HepG2 (cell line): Measurements from ENCODE around the gene CD44. TPM values are rescaled to one million over a fixed set of nuclear protein-coding genes. Genes with fewer than 3 reads are reported as not detected.

Experiments
- ATAC-seq: fragments of 200-7000 bp; cut with Tn5 transposase; 3 replicates; pipeline ENCODE4 v1.9.1; 2020; ENCODE audit warnings: mild to moderate bottlenecking, moderate library complexity
- BruUV-seq: library from RNA; stranded (reverse); fragments of 400-500 nt; replicated peaks from 2 replicates; lab custom pipeline; 2021; lab: Mats Ljungman, UMichigan
- CTCF ChIA-PET: fragments of 300-600 bp; formaldehyde crosslinking; extraction: SDS; loops from one replicate; lab custom pipeline; 2021; ENCODE audit warnings: low total read pairs, inconsistent platforms, low intra/inter-chr PET ratio; lab: Yijun Ruan, JAX
- POLR2A ChIA-PET: fragments of 350-600 bp; sonication (Branson Sonifier 250); formaldehyde crosslinking; loops from one replicate; lab custom pipeline; 2020; ENCODE audit warnings: antibody characterized with exemption, inconsistent platforms; lab: Yijun Ruan, JAX
- DNase-seq: peaks from one replicate; pipeline ENCODE4 v3.0.0-alpha.2; 2015; ENCODE audit warnings: low spot score
- FAIRE-seq: peaks from 3 replicates; lab custom pipeline; 2011; peaks lifted over from hg19 to GRCh38; lab: Jason Lieb, UNC
- H2AFZ ChIP-seq: one replicate; pipeline ENCODE4 v1.6.1; 2011; ENCODE audit warnings: low read length, inconsistent platforms
- H3K27ac ChIP-seq: fragments of 300-600 bp; 3 replicates; pipeline ENCODE4 v1.8.0; 2011; ENCODE audit warnings: mixed run types, mild to moderate bottlenecking, mixed read lengths, low read length, inconsistent platforms; ENCODE audit not compliant: insufficient read depth; ENCODE audit errors: extremely low read length
- H3K27me3 ChIP-seq, 2 experiments: fragments of 200-600 bp in 1 of 2; 2 replicates in 1 of 2; 3 replicates in 1 of 2; pipeline versions ENCODE4 v1.6.0 to v1.8.0; 2011; ENCODE audit warnings: low read length in 2 of 2, mild to moderate bottlenecking in 2 of 2, moderate library complexity in 2 of 2, inconsistent platforms in 1 of 2; ENCODE audit not compliant: insufficient read depth in 2 of 2, control insufficient read depth in 1 of 2
- H3K36me3 ChIP-seq, 2 experiments: fragments of 200-600 bp in 1 of 2; replicated peaks in 1 of 2; 2 replicates in 1 of 2; 3 replicates in 1 of 2; pipeline versions ENCODE4 v1.5.1 to v1.8.0; 2011; ENCODE audit warnings: low read length in 2 of 2, inconsistent platforms in 1 of 2; ENCODE audit not compliant: insufficient read depth in 2 of 2, control insufficient read depth in 1 of 2
- H3K4me1 ChIP-seq: 2 replicates; pipeline ENCODE4 v1.5.1; 2012; ENCODE audit warnings: low read length, inconsistent platforms; ENCODE audit not compliant: insufficient read depth
- H3K4me2 ChIP-seq: 2 replicates; pipeline ENCODE4 v1.6.0; 2011; ENCODE audit warnings: low read depth, low read length, inconsistent platforms
- H3K4me3 ChIP-seq, 3 experiments: fragments of 200-600 bp in 1 of 3; sonication (generic), shearing (Covaris generic) in 1 of 3; replicated peaks in 1 of 3; 2 replicates each; pipeline ENCODE4 v1.5.1; 2011 to 2016; ENCODE audit warnings: low read length in 3 of 3, inconsistent platforms in 2 of 3, low read depth in 2 of 3, mild to moderate bottlenecking in 2 of 3, control low read depth in 1 of 3, mixed read lengths in 1 of 3; ENCODE audit not compliant: insufficient read depth in 1 of 3
- H3K79me2 ChIP-seq: one replicate; pipeline ENCODE4 v1.6.1; 2011; ENCODE audit warnings: low read length, inconsistent platforms; ENCODE audit not compliant: insufficient read depth
- H3K9ac ChIP-seq: 2 replicates; pipeline ENCODE4 v1.6.0; 2011; ENCODE audit warnings: mild to moderate bottlenecking, low read depth, low read length, inconsistent platforms; ENCODE audit not compliant: insufficient read depth
- H3K9me3 ChIP-seq: 2 replicates; pipeline ENCODE4 v1.5.1; 2012; ENCODE audit warnings: mild to moderate bottlenecking, low read length
- H4K20me1 ChIP-seq: 2 replicates; pipeline ENCODE4 v1.6.0; 2011; ENCODE audit warnings: inconsistent platforms, mild to moderate bottlenecking, low read length, moderate library complexity; ENCODE audit not compliant: insufficient read depth
- ATAD3A ChIP-seq: sonication (generic); formaldehyde crosslinking; IDR thresholded peaks from 2 replicates; pipeline ENCODE4 v1.4.0; 2020; ENCODE audit warnings: missing genetic modification reagents
- NFKB2 ChIP-seq: sonication (generic); formaldehyde crosslinking; IDR thresholded peaks from 2 replicates; pipeline ENCODE4 v1.4.0; 2020; ENCODE audit warnings: missing genetic modification reagents, borderline replicate concordance
- SMARCE1 ChIP-seq: fragments of 450-650 bp; IDR thresholded peaks from 2 replicates; pipeline ENCODE4 v1.6.1; 2017; ENCODE audit warnings: borderline replicate concordance
- SOX13 ChIP-seq, 3 experiments: fragments of 450-650 bp in 1 of 3; sonication (generic) in 1 of 3; formaldehyde crosslinking in 1 of 3; IDR thresholded peaks in 2 of 3; conservative IDR thresholded peaks in 1 of 3; 2 replicates each; pipeline versions ENCODE4 v1.5.0 to v1.6.1; 2016 to 2020; ENCODE audit warnings: antibody characterized with exemption in 1 of 3, mild to moderate bottlenecking in 1 of 3, missing compliant biosample characterization in 1 of 3, missing genetic modification reagents in 1 of 3, moderate library complexity in 1 of 3
- TOPORS ChIP-seq: sonication (generic); formaldehyde crosslinking; IDR thresholded peaks from 2 replicates; pipeline ENCODE4 v1.8.0; 2023; ENCODE audit warnings: mild to moderate bottlenecking, missing genetic modification reagents
- ZFY ChIP-seq: sonication (generic); formaldehyde crosslinking; IDR thresholded peaks from 2 replicates; pipeline ENCODE4 v1.4.0; 2020; ENCODE audit warnings: missing genetic modification reagents
- ZNF10 ChIP-seq: sonication (generic); formaldehyde crosslinking; IDR thresholded peaks from 2 replicates; pipeline ENCODE4 v1.4.0; 2020; ENCODE audit warnings: mild to moderate bottlenecking, low read depth, missing genetic modification reagents, borderline replicate concordance
- ZNF430 ChIP-seq: sonication (generic); formaldehyde crosslinking; IDR thresholded peaks from 2 replicates; pipeline ENCODE4 v1.9.0; 2021; ENCODE audit warnings: mild to moderate bottlenecking, missing genetic modification reagents
- ZNF616 ChIP-seq: sonication (generic); formaldehyde crosslinking; IDR thresholded peaks from 2 replicates; pipeline ENCODE4 v1.5.0; 2020; ENCODE audit warnings: low read depth, mild to moderate bottlenecking, missing genetic modification reagents
- ZNF629 ChIP-seq: sonication (generic); formaldehyde crosslinking; conservative IDR thresholded peaks from 2 replicates; pipeline ENCODE4 v1.5.0; 2020; ENCODE audit warnings: missing genetic modification reagents
- ZZZ3 ChIP-seq: sonication (generic); formaldehyde crosslinking; IDR thresholded peaks from 2 replicates; pipeline ENCODE4 v1.4.0; 2020; ENCODE audit warnings: missing genetic modification reagents, mild to moderate bottlenecking, borderline replicate concordance
- WGBS: methylation state at CpG from one replicate; pipeline ENCODE4 v1.1.6; 2017; ENCODE audit warnings: low lambda C conversion rate; 5-methylcytosine and 5-hydroxymethylcytosine counted together
- in situ Hi-C: cut with HindIII; loops from 2 replicates; pipeline ENCODE4 v1.10.0; 2017; ENCODE audit warnings: low pct_unique_long_range_greater_than_20kb; ENCODE audit not compliant: extremely low pct_ligation_motif_present
- intact Hi-C: fragments of 100-400 bp; cut with micrococcal nuclease; formaldehyde crosslinking; loops from one replicate; pipeline ENCODE4 v1.10.0; 2022; ENCODE audit not compliant: unreplicated experiment
- polyA plus RNA-seq, 8 experiments: library from polyadenylated mRNA; depleted of rRNA in 3 of 8; stranded (reverse) in 7 of 8; unstranded in 1 of 8; fragments of >200 nt; fragmentation: Illumina TruSeq in 4 of 8; extraction: Trizol in 4 of 8; gene quantifications; 2 replicates each; pipeline versions ENCODE4 v1.2.1 to v1.2.3, GENCODE V29; 2011 to 2016; ENCODE audit warnings: low read depth in 4 of 8, missing spikeins in 1 of 8, mixed read lengths in 1 of 8; ENCODE audit not compliant: insufficient read depth in 1 of 8
- total RNA-seq, 5 experiments: library from RNA; depleted of rRNA; stranded (reverse); fragments of >200 nt; fragmentation: Illumina TruSeq; extraction: Trizol; gene quantifications; 2 replicates each; pipeline ENCODE4 v1.2.3, GENCODE V29; 2016; ENCODE audit warnings: low read depth in 1 of 5
- TF ChIP-seq, protein P1 (sequence below): fragments of 450-650 bp; IDR thresholded peaks from 2 replicates; pipeline ENCODE4 v1.6.1; 2016
- TF ChIP-seq, protein P2 (sequence below): sonication (generic); formaldehyde crosslinking; IDR thresholded peaks from 2 replicates; pipeline ENCODE4 v1.4.0; 2020; ENCODE audit warnings: missing genetic modification reagents, borderline replicate concordance
- TF ChIP-seq, protein P3 (sequence below): sonication (generic); formaldehyde crosslinking; IDR thresholded peaks from 2 replicates; pipeline ENCODE4 v1.4.0; 2020; ENCODE audit warnings: missing genetic modification reagents

The CD44 gene
- total and polyA plus RNA-seq, 2 of the 13 experiments (the other 11 are each of a cell fraction or from before 2014, with no cell fraction given) = 0.02 to 0.11 TPM

- CTCF ChIA-PET = no interaction called here
- H3K27me3 ChIP-seq = no peaks in the 10 kb centered on the region
- FAIRE-seq (no peak), DNase-seq (no peak), ATAC-seq (no peak)
- POLR2A ChIA-PET = no interaction called here
- H2AFZ ChIP-seq = no peak overlapping the region
- no peaks in the 10 kb centered on the region for H3K36me3 ChIP-seq
- in situ Hi-C loops = loop anchor here (5.0 kb wide), 1 partner anchor 309 kb away; no protein-coding TSS in a partner anchor
- 77% methylated on average over 4 of the region's 5 CpGs for WGBS
- no peaks in the 10 kb centered on the region for H4K20me1 ChIP-seq
- intact Hi-C loops = no loop called here
- no peaks in the 10 kb centered on the region for H3K79me2 ChIP-seq
- H3K4me3 ChIP-seq = no peak overlapping the region
- peaks cover 26% of the 10 kb centered on the region; the same call in 1 of the 2 replicates for H3K4me1 ChIP-seq
- no peak overlapping the region for H3K27ac ChIP-seq
- BruUV-seq = no TSS peak
- no peaks in the 10 kb centered on the region for H3K9me3 ChIP-seq
- no peak for TF ChIP-seq ZNF616 (CRISPR knock-in tag)
- TF ChIP-seq ZFY (CRISPR knock-in tag) = no peak
- TF ChIP-seq, protein P1, sequence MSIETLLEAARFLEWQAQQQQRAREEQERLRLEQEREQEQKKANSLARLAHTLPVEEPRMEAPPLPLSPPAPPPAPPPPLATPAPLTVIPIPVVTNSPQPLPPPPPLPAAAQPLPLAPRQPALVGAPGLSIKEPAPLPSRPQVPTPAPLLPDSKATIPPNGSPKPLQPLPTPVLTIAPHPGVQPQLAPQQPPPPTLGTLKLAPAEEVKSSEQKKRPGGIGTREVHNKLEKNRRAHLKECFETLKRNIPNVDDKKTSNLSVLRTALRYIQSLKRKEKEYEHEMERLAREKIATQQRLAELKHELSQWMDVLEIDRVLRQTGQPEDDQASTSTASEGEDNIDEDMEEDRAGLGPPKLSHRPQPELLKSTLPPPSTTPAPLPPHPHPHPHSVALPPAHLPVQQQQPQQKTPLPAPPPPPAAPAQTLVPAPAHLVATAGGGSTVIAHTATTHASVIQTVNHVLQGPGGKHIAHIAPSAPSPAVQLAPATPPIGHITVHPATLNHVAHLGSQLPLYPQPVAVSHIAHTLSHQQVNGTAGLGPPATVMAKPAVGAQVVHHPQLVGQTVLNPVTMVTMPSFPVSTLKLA = no peak
- no peak for TF ChIP-seq SOX13 (IDR thresholded peaks at IDR 0.05)
- no peak for TF ChIP-seq SOX13 (CRISPR knock-in tag; conservative IDR thresholded peaks at IDR 0.05 in 1 of 2, IDR thresholded peaks at IDR 0.05 in 1 of 2)
- TF ChIP-seq ZNF430 (CRISPR knock-in tag) = no peak
- TF ChIP-seq, protein P2, sequence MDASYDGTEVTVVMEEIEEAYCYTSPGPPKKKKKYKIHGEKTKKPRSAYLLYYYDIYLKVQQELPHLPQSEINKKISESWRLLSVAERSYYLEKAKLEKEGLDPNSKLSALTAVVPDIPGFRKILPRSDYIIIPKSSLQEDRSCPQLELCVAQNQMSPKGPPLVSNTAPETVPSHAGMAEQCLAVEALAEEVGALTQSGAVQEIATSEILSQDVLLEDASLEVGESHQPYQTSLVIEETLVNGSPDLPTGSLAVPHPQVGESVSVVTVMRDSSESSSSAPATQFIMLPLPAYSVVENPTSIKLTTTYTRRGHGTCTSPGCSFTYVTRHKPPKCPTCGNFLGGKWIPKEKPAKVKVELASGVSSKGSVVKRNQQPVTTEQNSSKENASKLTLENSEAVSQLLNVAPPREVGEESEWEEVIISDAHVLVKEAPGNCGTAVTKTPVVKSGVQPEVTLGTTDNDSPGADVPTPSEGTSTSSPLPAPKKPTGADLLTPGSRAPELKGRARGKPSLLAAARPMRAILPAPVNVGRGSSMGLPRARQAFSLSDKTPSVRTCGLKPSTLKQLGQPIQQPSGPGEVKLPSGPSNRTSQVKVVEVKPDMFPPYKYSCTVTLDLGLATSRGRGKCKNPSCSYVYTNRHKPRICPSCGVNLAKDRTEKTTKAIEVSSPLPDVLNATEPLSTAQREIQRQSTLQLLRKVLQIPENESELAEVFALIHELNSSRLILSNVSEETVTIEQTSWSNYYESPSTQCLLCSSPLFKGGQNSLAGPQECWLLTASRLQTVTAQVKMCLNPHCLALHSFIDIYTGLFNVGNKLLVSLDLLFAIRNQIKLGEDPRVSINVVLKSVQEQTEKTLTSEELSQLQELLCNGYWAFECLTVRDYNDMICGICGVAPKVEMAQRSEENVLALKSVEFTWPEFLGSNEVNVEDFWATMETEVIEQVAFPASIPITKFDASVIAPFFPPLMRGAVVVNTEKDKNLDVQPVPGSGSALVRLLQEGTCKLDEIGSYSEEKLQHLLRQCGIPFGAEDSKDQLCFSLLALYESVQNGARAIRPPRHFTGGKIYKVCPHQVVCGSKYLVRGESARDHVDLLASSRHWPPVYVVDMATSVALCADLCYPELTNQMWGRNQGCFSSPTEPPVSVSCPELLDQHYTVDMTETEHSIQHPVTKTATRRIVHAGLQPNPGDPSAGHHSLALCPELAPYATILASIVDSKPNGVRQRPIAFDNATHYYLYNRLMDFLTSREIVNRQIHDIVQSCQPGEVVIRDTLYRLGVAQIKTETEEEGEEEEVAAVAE = no peak
- TF ChIP-seq ATAD3A (CRISPR knock-in tag) = no peak
- no peak for TF ChIP-seq NFKB2
- no peak for TF ChIP-seq SMARCE1
- TF ChIP-seq, protein P3, sequence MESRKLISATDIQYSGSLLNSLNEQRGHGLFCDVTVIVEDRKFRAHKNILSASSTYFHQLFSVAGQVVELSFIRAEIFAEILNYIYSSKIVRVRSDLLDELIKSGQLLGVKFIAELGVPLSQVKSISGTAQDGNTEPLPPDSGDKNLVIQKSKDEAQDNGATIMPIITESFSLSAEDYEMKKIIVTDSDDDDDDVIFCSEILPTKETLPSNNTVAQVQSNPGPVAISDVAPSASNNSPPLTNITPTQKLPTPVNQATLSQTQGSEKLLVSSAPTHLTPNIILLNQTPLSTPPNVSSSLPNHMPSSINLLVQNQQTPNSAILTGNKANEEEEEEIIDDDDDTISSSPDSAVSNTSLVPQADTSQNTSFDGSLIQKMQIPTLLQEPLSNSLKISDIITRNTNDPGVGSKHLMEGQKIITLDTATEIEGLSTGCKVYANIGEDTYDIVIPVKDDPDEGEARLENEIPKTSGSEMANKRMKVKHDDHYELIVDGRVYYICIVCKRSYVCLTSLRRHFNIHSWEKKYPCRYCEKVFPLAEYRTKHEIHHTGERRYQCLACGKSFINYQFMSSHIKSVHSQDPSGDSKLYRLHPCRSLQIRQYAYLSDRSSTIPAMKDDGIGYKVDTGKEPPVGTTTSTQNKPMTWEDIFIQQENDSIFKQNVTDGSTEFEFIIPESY = no peak
- no peak for TF ChIP-seq ZZZ3
- no peak for TF ChIP-seq TOPORS
- TF ChIP-seq ZNF629 = no peak
- TF ChIP-seq ZNF10 (CRISPR knock-in tag) = no peak
- no peak overlapping the region for H3K4me2 ChIP-seq
- no peak overlapping the region for H3K9ac ChIP-seq
Observed at GRCh38 chr11:35236667-35237003, 97.7 kb downstream of the CD44 start.
